Stimulated activated memory B cell treated with anti-CD40 and anti-IgM and Interleukin-4, amounts not matched to agents 10 μg/mL and 1 μg/mL and 100 μg/mL, for 72 hours (primary cell): Measurements from ENCODE around the gene HOXA4.

Source experiments
- ATAC-seq: fragments of 150-1000 bp; cut with Tn5 transposase; 2 replicates; pipeline ENCODE4 v1.10.0; 2021
- H3K27ac Mint-ChIP-seq: one replicate; pipeline ENCODE4 v1.8.0; 2022; ENCODE audit warnings: mild to moderate bottlenecking, mixed read lengths
- H3K27me3 Mint-ChIP-seq: one replicate; pipeline ENCODE4 v1.8.0; 2022; ENCODE audit warnings: mixed read lengths
- H3K36me3 Mint-ChIP-seq: one replicate; pipeline ENCODE4 v1.8.0; 2022; ENCODE audit warnings: mixed read lengths
- H3K4me1 Mint-ChIP-seq: one replicate; pipeline ENCODE4 v1.8.0; 2022; ENCODE audit warnings: mixed read lengths
- H3K4me3 Mint-ChIP-seq: one replicate; pipeline ENCODE4 v1.8.0; 2022; ENCODE audit warnings: mild to moderate bottlenecking, moderate library complexity, mixed read lengths
- H3K9me3 Mint-ChIP-seq: one replicate; pipeline ENCODE4 v1.8.0; 2022; ENCODE audit warnings: mixed read lengths

The HOXA4 gene

DNA sequence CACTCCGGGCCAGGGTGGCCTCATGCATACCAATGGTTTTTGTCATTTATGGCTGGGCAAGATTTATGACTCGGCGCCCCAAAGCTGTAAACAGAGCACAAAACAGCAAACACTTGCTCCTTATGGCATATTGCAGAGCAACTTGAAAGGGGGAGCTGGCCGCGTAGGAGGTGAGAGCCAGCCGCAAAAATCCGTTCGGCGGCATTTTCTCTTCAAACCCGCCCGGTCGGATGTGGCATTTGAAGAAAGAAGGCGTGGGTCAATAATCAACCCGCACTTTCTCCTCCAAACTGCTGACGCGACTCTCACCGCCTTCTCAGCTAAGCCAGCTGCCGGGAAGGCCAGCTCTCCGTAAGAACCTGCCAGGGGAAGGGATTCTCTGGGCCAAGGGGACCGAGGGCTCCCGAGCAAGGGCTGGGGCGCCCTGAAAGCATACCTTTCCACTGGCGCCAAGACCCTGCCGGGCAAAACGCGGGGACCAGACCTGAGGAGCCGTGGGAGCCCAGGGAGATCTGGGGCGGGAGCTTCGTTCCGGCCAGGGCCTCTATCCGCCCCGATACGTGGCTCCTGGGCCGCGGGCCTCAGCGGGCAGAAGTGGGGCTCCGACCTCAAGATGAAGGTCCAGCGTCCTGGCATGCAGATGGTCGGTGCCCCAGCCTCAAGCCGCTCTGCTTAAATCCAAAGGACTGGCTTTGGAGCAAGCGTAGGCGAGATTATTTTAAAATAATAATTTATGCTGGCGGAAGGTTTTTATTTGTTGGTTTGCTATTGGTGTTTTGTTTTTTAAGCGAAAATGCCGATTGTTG lies 15.1 kb downstream of the HOXA4 start:
- Mint-ChIP-seq H3K4me1 (no peaks in the 10 kb centered on the region), H3K9me3 (no peaks in the 10 kb centered on the region)
- ATAC-seq: no peak

GRCh38 chr7:27114881-27115220 lies 15.7 kb downstream of the HOXA4 start:
- Mint-ChIP-seq H3K4me1 (no peaks in the 10 kb centered on the region), H3K9me3 (no peaks in the 10 kb centered on the region), H3K27ac (no peak overlapping the region), H3K36me3 (no peaks in the 10 kb centered on the region), H3K27me3 (peaks cover 14% of the 10 kb centered on the region), H3K4me3 (no peak overlapping the region)
- ATAC-seq: no peak

More for the DNA sequence above, 15.1 kb downstream of the HOXA4 start:
- peaks cover 14% of the 10 kb centered on the region for H3K27me3 Mint-ChIP-seq
- no peak overlapping the region for H3K27ac Mint-ChIP-seq
- no peak overlapping the region for H3K4me3 Mint-ChIP-seq
- H3K36me3 Mint-ChIP-seq: no peaks in the 10 kb centered on the region

DNA sequence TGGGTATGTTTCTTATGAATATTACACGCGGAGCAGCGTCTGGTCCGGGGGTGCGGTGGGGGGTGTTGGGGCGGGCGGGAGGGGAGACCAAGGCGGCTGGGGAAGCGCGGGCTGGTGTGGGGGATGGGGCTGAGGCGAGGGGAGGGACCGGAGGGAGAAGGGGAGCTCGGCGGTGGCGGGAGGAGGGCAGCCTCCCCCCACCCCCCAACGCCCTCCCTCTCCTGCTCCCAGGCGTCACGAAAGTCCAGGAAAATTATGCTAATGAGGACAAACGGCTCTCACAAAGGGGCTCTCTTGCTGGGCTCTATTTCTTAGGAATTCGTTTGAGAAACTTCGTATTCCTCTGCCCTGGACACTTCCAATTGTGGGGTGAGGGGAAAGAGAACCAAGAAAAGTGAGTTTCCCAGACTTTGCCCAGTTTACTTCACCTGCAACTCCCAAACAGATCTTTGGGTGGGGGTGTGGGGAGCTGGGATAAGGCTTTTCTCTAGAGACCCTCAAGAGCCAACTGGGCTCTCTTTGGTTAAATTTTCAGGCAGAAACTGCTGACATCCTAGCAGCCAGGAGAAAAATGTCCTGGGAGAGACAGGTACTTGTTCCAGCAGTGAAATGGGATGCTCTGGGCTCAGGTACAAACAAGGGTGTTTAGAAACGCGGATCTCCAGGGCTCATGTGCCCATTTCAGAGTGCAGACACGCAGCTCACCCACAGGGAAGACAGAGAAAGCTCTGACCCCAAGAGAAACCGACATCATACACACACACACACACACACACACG lies 16.4 kb downstream of the HOXA4 start:
- H3K4me1 Mint-ChIP-seq: no peaks in the 10 kb centered on the region
- ATAC-seq: peak; percentile 21
- H3K36me3 Mint-ChIP-seq: no peaks in the 10 kb centered on the region
- no peaks in the 10 kb centered on the region for H3K9me3 Mint-ChIP-seq
- no peak overlapping the region for H3K27ac Mint-ChIP-seq
- no peak overlapping the region for H3K4me3 Mint-ChIP-seq
- peaks cover 14% of the 10 kb centered on the region for H3K27me3 Mint-ChIP-seq

- H3K27ac Mint-ChIP-seq: no peak overlapping the region
- no peaks in the 10 kb centered on the region for H3K9me3 Mint-ChIP-seq
- no peaks in the 10 kb centered on the region for H3K36me3 Mint-ChIP-seq
- H3K27me3 Mint-ChIP-seq: peaks cover 14% of the 10 kb centered on the region
- no peaks in the 10 kb centered on the region for H3K4me1 Mint-ChIP-seq
- no peak overlapping the region for H3K4me3 Mint-ChIP-seq
- peak; percentile 40 for ATAC-seq
Measured at GRCh38 chr7:27112955-27113949, 17.3 kb downstream of the HOXA4 start.

GRCh38 chr7:27112361-27112760 lies 18.2 kb downstream of the HOXA4 start:
- H3K27me3 Mint-ChIP-seq: peaks cover 12% of the 10 kb centered on the region
- H3K4me1 Mint-ChIP-seq: no peaks in the 10 kb centered on the region
- H3K36me3 Mint-ChIP-seq: peaks cover 4% of the 10 kb centered on the region
- H3K27ac Mint-ChIP-seq: no peak overlapping the region
- no peak for ATAC-seq
- H3K9me3 Mint-ChIP-seq: peaks cover 3% of the 10 kb centered on the region
- no peak overlapping the region for H3K4me3 Mint-ChIP-seq

GRCh38 chr7:27111751-27112277 lies 18.7 kb downstream of the HOXA4 start:
- Mint-ChIP-seq H3K4me1 (no peaks in the 10 kb centered on the region), H3K27ac (no peak overlapping the region), H3K9me3 (peaks cover 3% of the 10 kb centered on the region), H3K27me3 (peaks cover 9% of the 10 kb centered on the region), H3K36me3 (peaks cover 5% of the 10 kb centered on the region), H3K4me3 (no peak overlapping the region)
- ATAC-seq: no peak

GRCh38 chr7:27111042-27111750 lies 19.4 kb downstream of the HOXA4 start:
- ATAC-seq: no peak
- no peaks in the 10 kb centered on the region for H3K4me1 Mint-ChIP-seq
- H3K4me3 Mint-ChIP-seq: no peak overlapping the region
- peaks cover 3% of the 10 kb centered on the region for H3K9me3 Mint-ChIP-seq
- H3K36me3 Mint-ChIP-seq: peaks cover 5% of the 10 kb centered on the region
- peaks cover 9% of the 10 kb centered on the region for H3K27me3 Mint-ChIP-seq
- H3K27ac Mint-ChIP-seq: no peak overlapping the region

- Mint-ChIP-seq H3K9me3 (peaks cover 3% of the 10 kb centered on the region), H3K27me3 (peaks cover 9% of the 10 kb centered on the region), H3K27ac (no peak overlapping the region), H3K4me1 (no peaks in the 10 kb centered on the region), H3K4me3 (no peak overlapping the region), H3K36me3 (peaks cover 5% of the 10 kb centered on the region)
- peak; percentile 36 for ATAC-seq
Measured at GRCh38 chr7:27110186-27111031, 20.1 kb downstream of the HOXA4 start.

DNA sequence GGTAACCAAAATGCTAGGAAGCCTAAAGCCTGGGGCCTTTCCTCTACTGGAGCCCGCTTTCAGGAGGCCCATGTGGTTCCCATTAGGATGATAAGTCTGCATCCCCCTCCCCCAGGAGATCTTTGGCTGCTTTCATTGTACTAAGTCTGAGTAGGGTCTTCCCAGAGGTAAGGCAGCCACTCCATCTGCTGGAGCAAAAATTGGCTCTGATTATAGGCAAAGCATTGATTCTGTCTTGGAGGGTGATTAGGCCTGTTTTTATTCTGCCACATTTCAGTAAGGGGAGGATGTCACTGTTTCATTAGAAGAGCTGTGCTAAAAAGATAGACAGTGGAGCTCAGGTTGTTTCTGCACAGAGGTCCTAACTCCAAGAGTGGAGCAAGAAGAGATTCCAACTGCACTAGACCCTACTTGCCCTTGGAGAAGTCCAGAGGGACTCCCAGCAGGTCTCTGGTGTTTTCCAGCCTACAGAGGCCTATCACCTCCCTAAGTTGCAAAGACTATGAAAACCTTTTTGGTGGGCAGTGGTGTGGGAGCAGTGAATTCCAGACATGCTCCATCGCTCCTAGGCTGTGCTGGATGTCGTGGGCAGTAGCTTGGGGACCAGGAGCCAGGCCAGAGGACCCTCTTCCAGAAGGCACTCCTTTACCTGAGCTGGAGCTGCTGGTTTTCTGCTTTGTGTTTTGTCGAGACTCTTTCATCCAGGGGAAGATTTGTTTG lies 20.9 kb downstream of the HOXA4 start:
- peaks cover 16% of the 10 kb centered on the region for H3K27me3 Mint-ChIP-seq
- peaks cover 5% of the 10 kb centered on the region for H3K36me3 Mint-ChIP-seq
- no peak overlapping the region for H3K4me3 Mint-ChIP-seq
- no peak for ATAC-seq
- H3K4me1 Mint-ChIP-seq: no peaks in the 10 kb centered on the region
- peaks cover 3% of the 10 kb centered on the region for H3K9me3 Mint-ChIP-seq
- H3K27ac Mint-ChIP-seq: no peak overlapping the region

DNA sequence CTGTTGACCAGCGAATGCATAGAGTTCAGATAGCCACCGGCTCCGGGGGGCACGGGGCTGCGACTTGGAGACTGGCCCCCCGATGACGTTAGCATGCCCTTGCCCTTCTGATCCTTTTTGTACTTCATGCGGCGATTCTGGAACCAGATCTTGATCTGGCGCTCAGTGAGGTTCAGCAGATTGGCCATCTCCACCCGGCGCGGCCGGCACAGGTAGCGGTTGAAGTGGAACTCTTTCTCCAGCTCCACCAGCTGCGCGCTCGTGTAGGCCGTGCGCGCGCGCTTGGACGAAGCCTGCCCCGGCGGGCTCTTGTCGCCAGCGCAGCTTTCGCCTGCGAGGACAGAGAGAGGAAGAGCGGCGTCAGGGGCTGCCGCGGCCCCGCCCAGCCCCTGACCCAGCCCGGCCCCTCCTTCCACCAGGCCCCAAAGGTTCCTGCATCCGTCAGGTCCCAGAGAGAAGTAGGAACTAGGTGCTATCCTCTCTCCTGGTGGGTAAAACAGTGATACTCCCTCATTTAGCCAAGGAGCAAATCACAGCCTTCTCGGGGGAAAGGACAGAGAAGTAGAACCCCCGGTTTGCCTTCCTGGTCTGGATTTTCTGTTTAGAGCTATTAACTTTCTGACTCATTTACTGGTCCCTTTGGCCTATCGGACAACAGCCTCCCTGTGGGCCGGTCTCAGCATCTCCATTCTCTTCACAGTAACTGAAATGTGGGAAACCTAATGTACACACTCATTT lies 22.0 kb downstream of the HOXA4 start:
- Mint-ChIP-seq H3K9me3 (peaks cover 3% of the 10 kb centered on the region), H3K4me3 (no peak overlapping the region), H3K27me3 (peaks cover 26% of the 10 kb centered on the region), H3K36me3 (peaks cover 5% of the 10 kb centered on the region), H3K4me1 (no peaks in the 10 kb centered on the region), H3K27ac (no peak overlapping the region)
- no peak for ATAC-seq

GRCh38 chr7:27107391-27108381 lies 22.9 kb downstream of the HOXA4 start:
- Mint-ChIP-seq H3K36me3 (peaks cover 5% of the 10 kb centered on the region), H3K9me3 (peaks cover 3% of the 10 kb centered on the region), H3K27ac (no peak overlapping the region), H3K27me3 (peaks cover 35% of the 10 kb centered on the region), H3K4me1 (peaks cover 6% of the 10 kb centered on the region), H3K4me3 (no peak overlapping the region)
- no peak for ATAC-seq

DNA sequence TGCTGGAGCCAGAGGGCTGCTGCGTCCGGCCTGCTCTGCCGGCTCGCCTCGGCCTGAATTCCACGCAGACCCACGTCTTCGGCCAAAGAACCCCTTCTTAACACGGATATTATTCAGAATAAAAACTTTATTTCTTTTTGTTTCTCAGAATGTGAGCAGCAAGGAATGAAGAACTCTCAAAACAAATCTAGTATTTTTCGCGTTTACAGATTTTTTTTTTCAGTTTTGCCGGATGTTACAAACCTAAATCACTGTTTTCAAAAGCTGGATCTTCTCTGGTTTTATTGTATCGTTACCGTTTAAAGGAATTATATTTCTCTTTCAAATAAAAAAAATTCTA lies 23.7 kb downstream of the HOXA4 start:
- no peak overlapping the region for H3K4me3 Mint-ChIP-seq
- H3K4me1 Mint-ChIP-seq: peaks cover 11% of the 10 kb centered on the region
- no peak overlapping the region for H3K27ac Mint-ChIP-seq
- H3K9me3 Mint-ChIP-seq: peaks cover 3% of the 10 kb centered on the region
- no peak for ATAC-seq
- H3K36me3 Mint-ChIP-seq: peaks cover 6% of the 10 kb centered on the region
- peaks cover 43% of the 10 kb centered on the region for H3K27me3 Mint-ChIP-seq
